ENCODE data around the gene DNAJC7.

The DNAJC7 gene

GRCh38 chr17:42041619-42042018 lies 24.4 kb upstream of the DNAJC7 start:
- no peaks in the 10 kb centered on the region for H3K4me1 ChIP-seq (ENCODE audit: control insufficient read depth, low read length)
- no peak for TF ChIP-seq EZH2phosphoT487 (IDR thresholded peaks at IDR 0.05; ENCODE audit: borderline replicate concordance, low read length)
- TF ChIP-seq, protein P1, sequence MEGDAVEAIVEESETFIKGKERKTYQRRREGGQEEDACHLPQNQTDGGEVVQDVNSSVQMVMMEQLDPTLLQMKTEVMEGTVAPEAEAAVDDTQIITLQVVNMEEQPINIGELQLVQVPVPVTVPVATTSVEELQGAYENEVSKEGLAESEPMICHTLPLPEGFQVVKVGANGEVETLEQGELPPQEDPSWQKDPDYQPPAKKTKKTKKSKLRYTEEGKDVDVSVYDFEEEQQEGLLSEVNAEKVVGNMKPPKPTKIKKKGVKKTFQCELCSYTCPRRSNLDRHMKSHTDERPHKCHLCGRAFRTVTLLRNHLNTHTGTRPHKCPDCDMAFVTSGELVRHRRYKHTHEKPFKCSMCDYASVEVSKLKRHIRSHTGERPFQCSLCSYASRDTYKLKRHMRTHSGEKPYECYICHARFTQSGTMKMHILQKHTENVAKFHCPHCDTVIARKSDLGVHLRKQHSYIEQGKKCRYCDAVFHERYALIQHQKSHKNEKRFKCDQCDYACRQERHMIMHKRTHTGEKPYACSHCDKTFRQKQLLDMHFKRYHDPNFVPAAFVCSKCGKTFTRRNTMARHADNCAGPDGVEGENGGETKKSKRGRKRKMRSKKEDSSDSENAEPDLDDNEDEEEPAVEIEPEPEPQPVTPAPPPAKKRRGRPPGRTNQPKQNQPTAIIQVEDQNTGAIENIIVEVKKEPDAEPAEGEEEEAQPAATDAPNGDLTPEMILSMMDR (IDR thresholded peaks at IDR 0.05; ENCODE audit: low read depth, low read length, poor library complexity, severe bottlenecking) = no peak

GRCh38 chr17:42040818-42041217 lies 23.6 kb upstream of the DNAJC7 start:
- no peaks in the 10 kb centered on the region for H3K9me2 ChIP-seq (replicated peaks; ENCODE audit: control insufficient read depth, low read length)
- no peaks in the 10 kb centered on the region for H3K79me2 ChIP-seq (ENCODE audit: control insufficient read depth, low read length)
- TF ChIP-seq, protein P1 (IDR thresholded peaks at IDR 0.05; ENCODE audit: low read depth, low read length, poor library complexity, severe bottlenecking) = no peak
- TF ChIP-seq EZH2phosphoT487 (IDR thresholded peaks at IDR 0.05; ENCODE audit: borderline replicate concordance, low read length) = no peak
- no peak overlapping the region for H3K4me2 ChIP-seq (ENCODE audit: low read length)
- H3K4me3 ChIP-seq (ENCODE audit: low read length) = no peak overlapping the region
- no peaks in the 10 kb centered on the region for H4K20me1 ChIP-seq (ENCODE audit: control insufficient read depth, insufficient read depth, low read depth, low read length)
- no peaks in the 10 kb centered on the region for H3K36me3 ChIP-seq (ENCODE audit: control insufficient read depth, low read length)
- H3K4me1 ChIP-seq (ENCODE audit: control insufficient read depth, low read length) = no peaks in the 10 kb centered on the region
- no peaks in the 10 kb centered on the region for H3K9me3 ChIP-seq (ENCODE audit: control insufficient read depth, insufficient read depth, low read length)
- H3K27me3 ChIP-seq (ENCODE audit: control insufficient read depth, low read length) = peaks cover 17% of the 10 kb centered on the region
- no peak overlapping the region for H3K27ac ChIP-seq (ENCODE audit: low read depth, low read length)
- H3F3A ChIP-seq (ENCODE audit: control insufficient read depth, insufficient read depth) = no peaks in the 10 kb centered on the region

More at GRCh38 chr17:42041619-42042018, 24.4 kb upstream of the DNAJC7 start:
- Histone ChIP-seq H3K9me2 (replicated peaks; ENCODE audit: control insufficient read depth, low read length) (no peaks in the 10 kb centered on the region), H3K9me3 (ENCODE audit: control insufficient read depth, insufficient read depth, low read length) (no peaks in the 10 kb centered on the region), H3F3A (ENCODE audit: control insufficient read depth, insufficient read depth) (no peaks in the 10 kb centered on the region), H4K20me1 (ENCODE audit: control insufficient read depth, insufficient read depth, low read depth, low read length) (no peaks in the 10 kb centered on the region), H3K27ac (ENCODE audit: low read depth, low read length) (no peak overlapping the region), H3K4me3 (ENCODE audit: low read length) (no peak overlapping the region), H3K4me2 (ENCODE audit: low read length) (no peak overlapping the region), H3K27me3 (ENCODE audit: control insufficient read depth, low read length) (peaks cover 17% of the 10 kb centered on the region), H3K36me3 (ENCODE audit: control insufficient read depth, low read length) (no peaks in the 10 kb centered on the region), H3K79me2 (ENCODE audit: control insufficient read depth, low read length) (no peaks in the 10 kb centered on the region)

DNA sequence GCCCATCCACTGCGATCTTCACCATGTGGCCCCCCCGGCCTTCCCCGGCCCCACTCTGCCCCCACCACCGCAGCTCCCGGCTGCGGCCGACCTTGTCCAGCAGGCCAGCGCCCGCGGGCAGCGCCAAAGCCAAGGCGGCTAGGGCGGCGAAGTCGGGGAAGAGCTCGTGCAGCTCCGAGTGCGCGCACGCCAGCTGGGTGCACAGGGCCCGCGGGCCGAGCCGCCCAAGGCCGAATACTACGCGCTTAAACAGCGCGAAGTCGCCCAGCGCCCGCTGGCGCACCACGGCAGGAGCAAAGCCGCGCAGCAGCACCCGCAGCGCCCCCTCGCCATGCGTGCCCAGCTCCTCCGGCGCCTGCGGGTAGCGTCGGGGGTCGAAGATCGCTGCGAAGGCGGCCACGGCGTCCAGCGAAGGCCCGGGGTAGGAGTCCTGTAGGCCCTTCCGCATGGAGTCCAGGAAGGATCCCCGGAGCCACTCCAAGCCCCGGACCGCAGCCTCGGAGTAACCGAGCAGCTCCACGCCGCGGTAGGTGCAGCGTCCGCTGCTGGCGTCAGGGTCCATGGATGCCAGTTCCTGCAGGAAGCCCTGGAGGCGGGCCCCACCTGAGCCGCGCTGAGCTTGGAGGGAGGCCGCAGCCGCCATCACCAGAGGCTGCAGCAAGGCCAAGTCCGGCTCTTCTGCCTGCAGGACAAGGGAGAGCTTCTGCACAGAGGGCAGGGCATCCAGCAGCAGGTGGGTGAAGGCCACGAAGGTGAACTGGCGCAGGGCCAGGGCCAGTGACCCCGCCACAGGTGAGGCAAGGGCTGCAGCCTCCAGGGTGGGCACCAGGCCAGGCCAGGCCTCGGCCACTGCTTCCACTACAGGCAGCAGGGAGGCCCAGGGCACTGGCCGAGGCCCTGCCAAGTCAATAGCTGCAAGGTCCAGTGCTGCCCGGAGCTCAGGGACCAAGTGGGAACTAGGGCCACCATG lies 22.8 kb upstream of the DNAJC7 start:
- Histone ChIP-seq H3K9me3 (ENCODE audit: control insufficient read depth, insufficient read depth, low read length) (no peaks in the 10 kb centered on the region), H3K4me1 (ENCODE audit: control insufficient read depth, low read length) (no peaks in the 10 kb centered on the region)
- TF ChIP-seq, protein P1 (IDR thresholded peaks at IDR 0.05; ENCODE audit: low read depth, low read length, poor library complexity, severe bottlenecking) = no peak
- no peak for TF ChIP-seq EZH2phosphoT487 (IDR thresholded peaks at IDR 0.05; ENCODE audit: borderline replicate concordance, low read length)

More for the DNA sequence above, 22.8 kb upstream of the DNAJC7 start:
- no peaks in the 10 kb centered on the region for H3K79me2 ChIP-seq (ENCODE audit: control insufficient read depth, low read length)
- peaks cover 17% of the 10 kb centered on the region for H3K27me3 ChIP-seq (ENCODE audit: control insufficient read depth, low read length)
- no peak overlapping the region for H3K4me3 ChIP-seq (ENCODE audit: low read length)
- no peaks in the 10 kb centered on the region for H3K36me3 ChIP-seq (ENCODE audit: control insufficient read depth, low read length)
- no peak overlapping the region for H3K27ac ChIP-seq (ENCODE audit: low read depth, low read length)
- H4K20me1 ChIP-seq (ENCODE audit: control insufficient read depth, insufficient read depth, low read depth, low read length) = no peaks in the 10 kb centered on the region
- no peak overlapping the region for H3K4me2 ChIP-seq (ENCODE audit: low read length)
- H3F3A ChIP-seq (ENCODE audit: control insufficient read depth, insufficient read depth) = no peaks in the 10 kb centered on the region
- H3K9me2 ChIP-seq (replicated peaks; ENCODE audit: control insufficient read depth, low read length) = no peaks in the 10 kb centered on the region
